Stimulated activated CD4-positive, alpha-beta T cell treated with anti-CD3 and anti-CD28 coated beads, Interleukin-4, amount 100 ng/mL, for 1 hour (primary cell): ENCODE data around the gene AP2B1.

Source experiments
- DNase-seq: peaks from one replicate; pipeline ENCODE4 v3.0.0-alpha.2; 2020

AP2B1 gene

DNA sequence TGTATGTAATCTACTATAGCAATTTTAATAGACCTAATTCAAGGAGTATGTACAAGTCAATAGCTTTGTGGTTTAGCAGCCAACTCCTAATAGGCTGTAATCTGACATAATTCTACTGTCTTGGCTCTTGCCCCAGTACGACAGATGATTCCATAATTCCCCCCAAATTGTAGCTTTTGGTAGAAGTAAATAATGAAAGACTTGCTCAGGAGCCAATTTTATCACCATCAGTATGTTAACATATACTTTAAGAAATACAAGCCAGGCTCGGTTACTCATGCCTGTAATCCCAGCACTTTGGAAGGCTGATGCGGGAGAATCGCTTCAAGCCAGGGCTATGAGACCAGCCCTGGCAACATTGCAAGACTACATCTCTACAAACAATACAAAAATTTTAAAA lies 53.9 kb downstream of the AP2B1 start:
- DNase-seq, result no peak

- no peak for DNase-seq
Measured at GRCh38 chr17:35645923-35646322, 58.8 kb downstream of the AP2B1 start.

DNA sequence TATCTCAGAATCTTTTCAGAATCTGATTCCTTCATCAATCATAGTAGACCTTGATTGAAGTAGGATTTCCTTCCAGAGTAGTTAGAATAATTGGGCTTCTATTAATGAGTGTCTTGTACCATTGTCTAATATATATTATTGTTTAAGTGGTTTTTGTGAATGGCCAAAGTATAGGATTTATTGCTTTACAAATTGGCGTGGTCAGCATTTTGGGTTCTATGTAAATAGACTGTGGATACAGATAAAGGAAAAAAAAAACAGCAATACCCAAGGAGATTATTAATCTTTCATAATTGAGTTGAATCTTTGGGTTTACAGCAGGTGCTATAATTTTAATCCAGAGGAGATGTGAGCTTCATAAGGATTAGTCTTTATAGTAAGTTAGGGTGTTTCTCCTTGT lies 64.3 kb downstream of the AP2B1 start:
- no peak for DNase-seq

- no peak for DNase-seq
Measured at GRCh38 chr17:35653619-35654361, 66.7 kb downstream of the AP2B1 start.

DNA sequence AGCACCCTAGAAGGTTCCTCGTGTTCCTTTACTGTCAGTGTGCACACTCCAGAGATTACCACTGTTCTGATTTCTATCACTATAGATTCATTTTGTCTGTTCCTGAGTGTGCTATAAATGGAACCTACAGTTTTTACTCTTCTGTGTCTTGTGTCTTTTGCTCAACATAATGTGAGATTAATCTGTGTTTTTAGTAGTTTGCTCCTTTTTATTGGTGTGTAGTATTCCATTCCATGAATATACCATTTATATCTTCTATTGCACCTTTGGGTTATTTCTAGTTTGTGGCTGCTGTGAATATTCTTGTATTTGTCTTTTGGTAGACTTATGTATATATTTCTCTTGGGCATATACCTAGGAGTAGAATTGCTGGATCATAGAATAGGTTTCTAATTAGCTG lies 68.2 kb downstream of the AP2B1 start:
- no peak for DNase-seq

DNA sequence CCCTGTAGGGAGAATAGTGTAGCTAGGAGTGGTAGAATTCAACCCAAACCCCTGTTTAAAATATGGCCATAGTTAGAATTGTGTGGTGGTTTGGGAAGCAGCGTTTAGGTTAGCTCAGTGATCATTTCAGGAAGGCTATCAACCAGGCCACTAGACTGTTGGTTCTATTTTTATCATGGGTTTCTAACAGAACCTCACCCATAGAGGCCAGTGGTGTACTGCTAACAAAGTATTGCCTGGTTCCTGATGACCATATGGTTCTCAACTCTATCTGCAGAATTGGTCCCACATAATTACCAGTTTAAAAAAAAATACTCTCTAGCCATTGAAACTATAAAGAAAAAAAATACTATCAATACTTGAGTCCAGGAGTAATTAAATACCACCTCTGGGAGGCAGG lies 73.8 kb downstream of the AP2B1 start:
- no peak for DNase-seq

DNA sequence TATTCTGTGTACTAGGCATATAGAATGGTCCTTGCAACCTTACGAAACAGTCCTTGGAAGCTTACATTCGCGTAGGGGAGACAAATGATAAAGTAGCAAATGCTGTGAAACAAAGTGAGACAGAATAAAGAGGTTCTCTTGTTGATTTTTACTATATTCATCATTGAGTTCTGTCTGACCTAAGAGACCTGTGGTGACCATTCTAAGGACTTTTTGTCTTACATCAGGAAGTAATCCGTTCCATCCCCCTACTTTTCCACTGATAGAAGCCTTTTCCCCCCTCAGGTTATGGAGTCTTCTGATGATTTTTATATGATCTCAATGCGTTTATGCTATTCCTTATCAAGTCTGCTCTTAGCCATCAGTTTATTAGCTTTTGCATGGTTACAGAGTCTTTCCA lies 77.6 kb downstream of the AP2B1 start:
- DNase-seq, result no peak

GRCh38 chr17:35665662-35666061 lies 78.5 kb downstream of the AP2B1 start:
- no peak for DNase-seq

DNA sequence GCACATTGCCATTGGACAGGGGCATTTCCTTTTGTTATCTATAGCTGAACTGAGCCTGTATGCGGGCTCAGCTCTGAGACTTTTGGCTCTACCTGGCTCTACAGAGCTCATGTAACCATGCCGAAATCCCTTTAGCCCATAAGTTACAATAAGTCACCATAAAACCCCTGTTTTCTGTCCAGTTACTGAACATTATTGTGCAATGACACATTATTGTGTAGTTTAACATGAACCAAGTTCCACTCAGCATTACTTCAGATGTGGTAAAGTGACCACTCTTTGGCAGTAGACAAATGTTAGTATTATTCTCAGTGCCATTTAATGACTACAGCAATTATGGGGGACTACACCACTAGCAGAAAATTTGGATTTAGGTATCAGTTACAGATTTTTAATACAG lies 78.9 kb downstream of the AP2B1 start:
- DNase-seq, result no peak

DNA sequence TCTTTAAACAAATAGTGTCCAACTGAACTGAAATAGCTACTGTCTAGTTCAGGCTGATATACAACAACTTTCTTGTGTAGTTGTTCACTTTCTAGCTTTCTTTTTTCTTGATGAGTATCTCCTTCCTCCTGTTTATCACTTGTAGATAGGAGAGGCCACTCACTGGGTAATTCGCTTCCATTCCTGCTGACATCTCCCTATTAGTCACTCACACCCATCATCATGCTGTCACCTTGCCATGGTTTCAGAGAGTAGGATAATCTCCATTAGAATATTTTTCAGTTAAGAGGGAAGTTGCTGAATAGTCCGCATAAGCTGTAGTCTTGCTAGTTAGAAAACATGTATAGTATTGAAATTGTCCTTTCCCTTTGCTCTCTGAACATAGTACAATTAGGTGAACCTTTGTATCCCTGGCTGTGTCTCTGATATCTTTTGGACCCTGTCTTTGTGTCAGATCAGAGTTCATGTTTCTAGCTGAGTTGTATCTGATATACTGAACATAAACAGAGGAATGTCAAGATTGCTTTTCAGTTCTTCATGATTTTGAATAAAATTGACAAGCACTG lies 79.9 kb downstream of the AP2B1 start:
- DNase-seq, result no peak

- DNase-seq, result no peak
Measured at GRCh38 chr17:35668802-35669201, 81.7 kb downstream of the AP2B1 start.

DNA sequence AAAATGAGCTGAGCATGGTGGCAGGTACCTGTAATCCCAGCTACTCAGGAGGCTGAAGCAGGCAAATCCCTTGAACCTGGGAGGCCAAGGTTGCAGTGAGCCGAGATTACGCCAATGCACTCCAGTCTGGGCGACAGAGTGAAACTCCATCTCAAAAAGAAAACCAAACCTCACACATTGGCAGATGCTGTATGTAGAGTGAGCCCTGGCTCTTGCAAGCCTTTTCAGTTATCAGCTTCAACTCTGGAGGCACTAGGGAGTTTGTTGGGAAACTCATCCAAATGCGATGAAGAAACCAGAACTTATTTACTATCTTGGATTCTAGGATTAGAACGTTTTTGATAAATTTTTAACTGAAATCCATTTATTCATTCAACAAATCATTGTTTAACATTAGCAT lies 87.4 kb downstream of the AP2B1 start:
- DNase-seq, result no peak

- DNase-seq, result no peak
Measured at GRCh38 chr17:35676441-35676840, 89.3 kb downstream of the AP2B1 start.

GRCh38 chr17:35679007-35679682 lies 92.0 kb downstream of the AP2B1 start:
- no peak for DNase-seq

DNA sequence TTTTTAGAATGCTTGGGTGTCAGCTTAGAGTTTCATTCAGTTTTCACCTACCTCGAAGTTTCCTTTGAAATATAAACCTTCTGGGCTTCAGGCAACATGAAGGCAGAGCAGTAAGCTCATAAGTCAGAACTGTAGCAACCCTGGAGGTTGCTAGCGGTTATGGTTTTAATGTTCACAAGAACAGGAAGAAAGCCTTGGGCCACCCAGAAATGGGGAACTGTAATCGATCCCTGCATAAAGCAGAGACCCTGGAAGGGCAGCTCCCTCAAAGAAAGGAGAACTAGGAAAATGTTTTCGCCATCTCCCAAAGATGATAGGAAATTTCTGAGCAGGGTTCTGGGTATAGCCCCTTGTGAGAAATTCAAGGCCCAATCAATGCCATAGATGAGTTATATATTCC lies 96.5 kb downstream of the AP2B1 start:
- no peak for DNase-seq

- no peak for DNase-seq
Measured at GRCh38 chr17:35684055-35684802, 97.1 kb downstream of the AP2B1 start.

GRCh38 chr17:35692512-35693210 lies 105.5 kb downstream of the AP2B1 start:
- DNase-seq, result no peak

GRCh38 chr17:35693662-35694061 lies 106.5 kb downstream of the AP2B1 start:
- no peak for DNase-seq

DNA sequence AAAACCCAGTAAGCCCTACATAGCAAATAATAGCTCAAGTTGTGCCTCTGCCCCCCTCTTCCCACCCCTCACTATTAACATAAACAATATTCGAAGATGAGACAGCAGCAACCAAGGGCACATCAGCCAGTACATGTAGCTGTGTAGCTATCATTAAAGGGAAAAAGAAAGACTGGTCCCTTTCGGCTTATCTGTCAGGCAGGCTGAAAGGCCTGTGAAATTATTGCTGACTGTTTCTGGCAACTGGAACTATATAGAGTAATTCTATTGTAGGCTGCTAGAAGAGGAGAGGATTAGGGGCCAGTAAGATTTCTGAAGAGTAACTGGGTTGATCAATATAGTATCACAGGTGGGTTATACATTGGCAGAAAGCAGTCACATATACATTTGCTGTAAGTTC lies 107.8 kb downstream of the AP2B1 start:
- DNase-seq, result no peak

DNA sequence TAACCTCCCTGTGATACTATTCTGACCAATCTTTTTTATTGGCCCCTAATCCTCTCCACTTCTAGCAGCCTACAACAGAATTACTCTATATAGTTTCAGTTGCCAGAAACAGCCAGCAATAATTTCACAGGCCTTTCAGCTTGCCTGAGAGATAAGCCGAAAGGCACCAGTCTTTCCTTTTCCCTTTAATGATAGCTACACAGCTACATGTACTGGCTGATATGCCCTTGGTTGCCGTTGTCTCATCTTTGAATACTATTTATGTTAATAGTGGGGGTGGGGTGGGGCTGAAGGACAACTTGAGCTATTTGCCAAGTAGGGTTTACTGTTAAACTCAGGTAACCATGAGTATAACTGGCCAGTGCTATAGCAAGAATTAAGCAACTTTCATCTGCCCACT lies 108.5 kb downstream of the AP2B1 start:
- no peak for DNase-seq

DNA sequence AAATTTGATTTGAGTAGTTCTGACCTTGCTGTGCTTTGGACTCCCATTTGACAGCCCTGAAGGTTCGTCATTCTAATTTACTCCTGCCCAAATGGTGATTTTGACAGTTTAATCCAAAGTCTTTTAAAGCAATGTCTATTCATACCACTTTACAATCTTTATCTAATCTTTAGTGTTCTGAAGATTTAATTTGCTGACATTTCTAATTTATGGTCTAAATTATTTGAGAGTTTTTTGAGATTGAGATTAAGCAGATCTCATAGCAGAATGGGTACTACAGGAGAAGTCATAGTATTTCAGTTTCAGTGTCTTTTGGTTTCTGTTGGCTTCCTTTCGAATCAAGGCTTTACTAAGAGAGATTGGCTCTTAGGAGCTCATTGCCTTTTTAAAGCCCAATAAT lies 111.7 kb downstream of the AP2B1 start:
- DNase-seq, result no peak

GRCh38 chr17:35700150-35700549 lies 113.0 kb downstream of the AP2B1 start:
- DNase-seq, result no peak

- no peak for DNase-seq
Measured at GRCh38 chr17:35701491-35701890, 114.4 kb downstream of the AP2B1 start.
